Hepatocyte (in vitro differentiated cells): Measurements from ENCODE around the gene CCL25. TPM values are rescaled to one million over a fixed set of nuclear protein-coding genes. Genes with fewer than 3 reads are reported as not detected.

ENCODE experiments used
- DNase-seq: peaks from one replicate; pipeline ENCODE4 v3.0.0-alpha.2; 2016; ENCODE audit warnings: low spot score
- H2AFZ ChIP-seq: fragments of 200-600 bp; sonication (generic); 2 replicates; pipeline ENCODE4 v1.6.0; 2016; ENCODE audit warnings: antibody characterized with exemption, mild to moderate bottlenecking
- H3K27ac ChIP-seq: fragments of 200-600 bp; sonication (generic); 2 replicates; pipeline ENCODE4 v1.5.1; 2016; ENCODE audit warnings: mild to moderate bottlenecking
- H3K27me3 ChIP-seq: fragments of 200-600 bp; sonication (generic); 2 replicates; pipeline ENCODE4 v1.6.1; 2016
- H3K36me3 ChIP-seq: fragments of 200-600 bp; sonication (generic); replicated peaks from 2 replicates; pipeline ENCODE4 v1.5.1; 2016; ENCODE audit warnings: low read depth; ENCODE audit not compliant: insufficient read depth
- H3K4me1 ChIP-seq: fragments of 200-600 bp; sonication (generic); 2 replicates; pipeline ENCODE4 v1.5.1; 2016; ENCODE audit warnings: mild to moderate bottlenecking, moderate library complexity; ENCODE audit not compliant: insufficient read depth
- H3K4me2 ChIP-seq: fragments of 200-600 bp; sonication (generic); 2 replicates; pipeline ENCODE4 v1.6.0; 2016
- H3K4me3 ChIP-seq: fragments of 200-600 bp; sonication (generic); 2 replicates; pipeline ENCODE4 v1.5.1; 2016; ENCODE audit warnings: mild to moderate bottlenecking
- H3K79me2 ChIP-seq: fragments of 200-600 bp; sonication (generic); 2 replicates; pipeline ENCODE4 v1.6.0; 2017; ENCODE audit warnings: mild to moderate bottlenecking
- H3K9me2 ChIP-seq: fragments of 200-600 bp; sonication (generic); replicated peaks from 2 replicates; pipeline ENCODE4 v1.6.0; 2017; ENCODE audit warnings: mild to moderate bottlenecking; ENCODE audit not compliant: insufficient read depth
- H3K9me3 ChIP-seq: fragments of 200-600 bp; sonication (generic); 2 replicates; pipeline ENCODE4 v1.5.1; 2016; ENCODE audit warnings: low read depth, mild to moderate bottlenecking
- H4K20me1 ChIP-seq: fragments of 200-600 bp; sonication (generic); 2 replicates; pipeline ENCODE4 v1.6.0; 2016; ENCODE audit warnings: mild to moderate bottlenecking; ENCODE audit not compliant: insufficient read depth, poor library complexity, severe bottlenecking
- EZH2 ChIP-seq: fragments of 200-600 bp; sonication (generic); IDR thresholded peaks from 2 replicates; pipeline ENCODE4 v1.6.1; 2016; ENCODE audit warnings: antibody characterized with exemption, mild to moderate bottlenecking, borderline replicate concordance
- EZH2phosphoT487 ChIP-seq: fragments of 200-600 bp; sonication (generic); IDR thresholded peaks from one replicate; pipeline ENCODE4 v1.6.1; 2018; ENCODE audit warnings: antibody characterized with exemption, mild to moderate bottlenecking, low read depth, moderate library complexity; ENCODE audit not compliant: unreplicated experiment, severe bottlenecking
- WGBS: methylation state at CpG from one replicate; pipeline ENCODE4 v1.1.6; 2016; ENCODE audit warnings: low lambda C conversion rate; ENCODE audit errors: missing lambda C conversion rate; 5-methylcytosine and 5-hydroxymethylcytosine counted together
- polyA plus RNA-seq: library from polyadenylated mRNA; unstranded; fragments of >200 nt; fragmentation: Nextera tagmentation; extraction: Ambion mirVana; gene quantifications from 2 replicates; pipeline ENCODE4 v1.2.1, GENCODE V29; 2016
- total RNA-seq: library from RNA; depleted of rRNA; stranded (reverse); fragments of >200 nt; gene quantifications from 2 replicates; pipeline ENCODE4 v1.2.3, GENCODE V29; 2014
- TF ChIP-seq, protein P1 (sequence below): fragments of 200-600 bp; sonication (generic); IDR thresholded peaks from 2 replicates; pipeline ENCODE4 v1.5.1; 2016; ENCODE audit warnings: antibody characterized with exemption, mild to moderate bottlenecking; ENCODE audit not compliant: poor library complexity

The CCL25 gene
- total and polyA plus RNA-seq, 2 experiments from 2014 or later: not detected

DNA sequence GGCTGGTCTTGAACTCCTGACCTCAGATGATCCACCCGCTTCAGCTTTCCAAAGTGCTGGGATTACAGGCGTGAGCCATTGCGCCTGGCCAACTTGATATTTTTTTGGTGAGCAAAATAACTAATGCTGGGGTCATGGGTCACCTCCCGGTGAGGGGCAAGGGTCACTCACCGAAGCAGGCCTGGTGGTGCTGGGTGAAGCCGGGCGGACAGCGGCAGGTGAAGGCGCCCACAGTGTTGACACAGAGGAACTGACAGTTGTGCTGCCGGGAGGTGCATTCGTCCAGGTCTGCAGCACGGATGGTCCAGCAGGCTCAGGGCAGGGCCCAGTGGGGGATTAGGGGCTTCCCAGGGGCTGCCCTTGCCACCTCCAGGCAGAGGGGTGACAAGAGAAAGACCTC lies 28.3 kb downstream of the CCL25 start:
- no peak for DNase-seq
- Histone ChIP-seq H3K79me2 (no peaks in the 10 kb centered on the region), H3K4me3 (no peak overlapping the region), H3K36me3 (no peaks in the 10 kb centered on the region), H3K27me3 (no peaks in the 10 kb centered on the region), H3K9me2 (no peaks in the 10 kb centered on the region), H3K4me2 (no peak overlapping the region), H2AFZ (no peak overlapping the region), H3K9me3 (no peaks in the 10 kb centered on the region), H3K4me1 (no peaks in the 10 kb centered on the region), H4K20me1 (no peaks in the 10 kb centered on the region), H3K27ac (no peak overlapping the region)
- TF ChIP-seq, protein P1, sequence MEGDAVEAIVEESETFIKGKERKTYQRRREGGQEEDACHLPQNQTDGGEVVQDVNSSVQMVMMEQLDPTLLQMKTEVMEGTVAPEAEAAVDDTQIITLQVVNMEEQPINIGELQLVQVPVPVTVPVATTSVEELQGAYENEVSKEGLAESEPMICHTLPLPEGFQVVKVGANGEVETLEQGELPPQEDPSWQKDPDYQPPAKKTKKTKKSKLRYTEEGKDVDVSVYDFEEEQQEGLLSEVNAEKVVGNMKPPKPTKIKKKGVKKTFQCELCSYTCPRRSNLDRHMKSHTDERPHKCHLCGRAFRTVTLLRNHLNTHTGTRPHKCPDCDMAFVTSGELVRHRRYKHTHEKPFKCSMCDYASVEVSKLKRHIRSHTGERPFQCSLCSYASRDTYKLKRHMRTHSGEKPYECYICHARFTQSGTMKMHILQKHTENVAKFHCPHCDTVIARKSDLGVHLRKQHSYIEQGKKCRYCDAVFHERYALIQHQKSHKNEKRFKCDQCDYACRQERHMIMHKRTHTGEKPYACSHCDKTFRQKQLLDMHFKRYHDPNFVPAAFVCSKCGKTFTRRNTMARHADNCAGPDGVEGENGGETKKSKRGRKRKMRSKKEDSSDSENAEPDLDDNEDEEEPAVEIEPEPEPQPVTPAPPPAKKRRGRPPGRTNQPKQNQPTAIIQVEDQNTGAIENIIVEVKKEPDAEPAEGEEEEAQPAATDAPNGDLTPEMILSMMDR: no peak
- TF ChIP-seq EZH2 (no peak), EZH2phosphoT487 (no peak)
- WGBS: 88% methylated on average over 12 of the region's 12 CpGs

- TF ChIP-seq EZH2phosphoT487 (no peak), EZH2 (no peak)
- TF ChIP-seq, protein P1: no peak
- H3K4me2 ChIP-seq: no peak overlapping the region
- 89% methylated on average over 10 of the region's 11 CpGs for WGBS
- H3K27ac ChIP-seq: no peak overlapping the region
- H3K4me1 ChIP-seq: no peaks in the 10 kb centered on the region
- no peak overlapping the region for H2AFZ ChIP-seq
- H3K9me2 ChIP-seq: no peaks in the 10 kb centered on the region
- no peaks in the 10 kb centered on the region for H3K79me2 ChIP-seq
- no peak overlapping the region for H3K4me3 ChIP-seq
- H3K27me3 ChIP-seq: no peaks in the 10 kb centered on the region
- no peaks in the 10 kb centered on the region for H3K9me3 ChIP-seq
- no peak for DNase-seq
- H3K36me3 ChIP-seq: no peaks in the 10 kb centered on the region
- no peaks in the 10 kb centered on the region for H4K20me1 ChIP-seq
Measured at GRCh38 chr19:8081569-8082550, 29.3 kb downstream of the CCL25 start.

DNA sequence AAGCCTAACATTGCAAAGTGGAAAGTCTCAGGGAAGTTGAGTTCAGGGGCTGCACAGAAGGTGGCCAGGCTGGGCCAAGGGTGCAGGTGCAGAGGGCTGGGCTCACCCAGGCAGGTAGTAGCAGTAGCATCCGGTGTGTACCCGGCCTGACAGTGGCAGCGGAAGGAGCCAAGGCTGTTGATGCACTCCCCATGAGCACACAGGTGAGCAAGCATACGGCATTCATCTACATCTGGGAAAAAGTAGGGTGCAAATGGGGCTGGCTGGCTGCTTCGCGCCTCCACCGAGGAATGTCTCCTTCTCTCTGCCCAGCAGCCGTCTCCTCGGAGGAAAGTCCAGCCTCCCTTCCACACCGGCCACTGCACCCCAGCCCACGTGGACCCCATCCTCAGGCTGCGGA lies 30.6 kb downstream of the CCL25 start:
- Histone ChIP-seq H3K4me2 (no peak overlapping the region), H3K4me1 (no peaks in the 10 kb centered on the region), H4K20me1 (no peaks in the 10 kb centered on the region), H3K27ac (no peak overlapping the region), H3K79me2 (no peaks in the 10 kb centered on the region), H3K4me3 (no peak overlapping the region), H3K27me3 (no peaks in the 10 kb centered on the region), H3K9me2 (no peaks in the 10 kb centered on the region), H3K36me3 (no peaks in the 10 kb centered on the region), H3K9me3 (no peaks in the 10 kb centered on the region), H2AFZ (no peak overlapping the region)
- WGBS: 96% methylated on average over 11 of the region's 12 CpGs
- DNase-seq: no peak
- TF ChIP-seq EZH2 (no peak), EZH2phosphoT487 (no peak)
- TF ChIP-seq, protein P1: no peak
